GM23248 (cell line): Measurements from ENCODE around the gene RNF121.

Experiments
- EZH2 ChIP-seq: fragments of 200-600 bp; sonication (generic); IDR thresholded peaks from 2 replicates; pipeline ENCODE4 v1.6.1; 2018; ENCODE audit warnings: antibody characterized with exemption, mild to moderate bottlenecking; ENCODE audit not compliant: insufficient read depth, poor library complexity, severe bottlenecking
- EZH2phosphoT487 ChIP-seq: fragments of 200-600 bp; sonication (generic); IDR thresholded peaks from 2 replicates; pipeline ENCODE4 v1.6.1; 2018; ENCODE audit warnings: antibody characterized with exemption, moderate library complexity, mild to moderate bottlenecking, low read depth; ENCODE audit not compliant: insufficient read depth

- no peak for TF ChIP-seq EZH2
- no peak for TF ChIP-seq EZH2phosphoT487
Observed at GRCh38 chr11:71977743-71978418, 49.0 kb downstream of the RNF121 start.
